GM10248 (cell line): ENCODE results near the gene SETD2.

Experiments
- CTCF ChIA-PET: fragments of 300-600 bp; sonication (Branson Sonifier 250); formaldehyde crosslinking; extraction: SDS; loops from one replicate; lab custom pipeline; 2021; ENCODE audit warnings: antibody characterized with exemption; lab: Yijun Ruan, JAX
- POLR2A ChIA-PET: fragments of 350-650 bp; sonication (Branson Sonifier 250); formaldehyde crosslinking; extraction: SDS; loops from one replicate; lab custom pipeline; 2020; ENCODE audit warnings: antibody characterized with exemption; lab: Yijun Ruan, JAX
- DNase-seq: peaks from one replicate; pipeline ENCODE4 v3.0.0; 2012; ENCODE audit errors: extremely low spot score
- TF ChIP-seq, protein P1 (sequence below): IDR thresholded peaks from 2 replicates; pipeline ENCODE4 v1.5.1; 2012; ENCODE audit warnings: mild to moderate bottlenecking, low read depth; ENCODE audit errors: extremely low read depth, missing control alignments, control extremely low read depth

SETD2 gene

DNA sequence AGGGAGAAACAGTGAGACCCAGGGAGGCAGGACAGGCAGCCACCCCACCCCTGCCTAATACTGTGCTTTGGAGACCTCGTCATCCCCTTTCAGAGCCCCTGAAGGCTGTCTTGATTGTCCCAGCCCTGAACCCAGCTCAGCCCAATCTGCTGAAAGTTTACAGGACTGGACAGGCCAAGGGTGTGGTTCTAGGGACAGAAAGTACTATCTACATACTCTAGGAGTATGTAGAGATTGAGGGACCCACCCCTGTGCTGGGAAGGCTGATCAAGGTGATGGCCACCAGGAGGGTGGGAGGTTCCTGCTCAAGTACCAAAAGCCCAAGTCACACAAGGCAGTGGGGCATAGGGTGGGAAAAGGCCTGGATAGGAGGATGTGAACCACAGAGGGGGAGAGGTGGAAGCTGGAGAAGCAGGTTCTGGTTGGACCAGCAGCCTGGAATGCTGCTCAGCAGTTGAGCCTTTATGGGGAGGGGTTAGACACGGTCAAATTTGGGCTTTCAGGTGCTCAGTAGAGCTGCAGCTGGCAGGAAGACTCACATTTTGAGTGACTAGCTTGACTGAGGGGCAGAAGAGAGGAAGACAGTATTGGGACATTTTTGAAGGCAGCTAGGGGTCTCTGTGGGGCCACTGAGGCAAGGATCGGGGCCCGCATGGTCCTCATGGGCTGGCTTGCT lies 177.7 kb downstream of the SETD2 start:
- ChIA-PET POLR2A (no interaction called here), CTCF (interaction anchor here (1.8 to 2.0 kb wide), 2 partner anchors 12 to 126 kb away, joined by 4 to 6 read pairs; no protein-coding TSS in a partner anchor)
- TF ChIP-seq, protein P1, sequence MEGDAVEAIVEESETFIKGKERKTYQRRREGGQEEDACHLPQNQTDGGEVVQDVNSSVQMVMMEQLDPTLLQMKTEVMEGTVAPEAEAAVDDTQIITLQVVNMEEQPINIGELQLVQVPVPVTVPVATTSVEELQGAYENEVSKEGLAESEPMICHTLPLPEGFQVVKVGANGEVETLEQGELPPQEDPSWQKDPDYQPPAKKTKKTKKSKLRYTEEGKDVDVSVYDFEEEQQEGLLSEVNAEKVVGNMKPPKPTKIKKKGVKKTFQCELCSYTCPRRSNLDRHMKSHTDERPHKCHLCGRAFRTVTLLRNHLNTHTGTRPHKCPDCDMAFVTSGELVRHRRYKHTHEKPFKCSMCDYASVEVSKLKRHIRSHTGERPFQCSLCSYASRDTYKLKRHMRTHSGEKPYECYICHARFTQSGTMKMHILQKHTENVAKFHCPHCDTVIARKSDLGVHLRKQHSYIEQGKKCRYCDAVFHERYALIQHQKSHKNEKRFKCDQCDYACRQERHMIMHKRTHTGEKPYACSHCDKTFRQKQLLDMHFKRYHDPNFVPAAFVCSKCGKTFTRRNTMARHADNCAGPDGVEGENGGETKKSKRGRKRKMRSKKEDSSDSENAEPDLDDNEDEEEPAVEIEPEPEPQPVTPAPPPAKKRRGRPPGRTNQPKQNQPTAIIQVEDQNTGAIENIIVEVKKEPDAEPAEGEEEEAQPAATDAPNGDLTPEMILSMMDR, result no peak
- DNase-seq, result no peak

DNA sequence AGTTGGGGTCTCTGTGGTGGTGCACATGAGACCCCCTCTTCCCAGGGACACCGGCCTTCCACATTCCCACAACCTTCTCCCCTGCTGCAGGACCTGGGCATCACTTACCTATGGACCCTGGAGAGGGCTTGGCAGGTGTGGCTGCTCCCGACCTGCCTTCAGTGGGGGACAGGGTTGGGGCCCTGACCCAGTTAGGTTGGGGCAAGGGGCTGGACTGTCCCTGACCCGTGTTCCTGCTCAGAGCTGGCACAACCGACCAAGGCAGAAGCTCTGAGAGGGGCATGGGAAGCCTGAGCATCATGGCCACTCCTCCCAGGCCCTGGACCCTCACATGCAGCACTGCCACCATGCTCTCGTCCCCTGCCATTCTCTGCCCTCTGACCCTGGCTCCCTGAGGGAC lies 178.3 kb downstream of the SETD2 start:
- CTCF ChIA-PET, result interaction anchor here (2.0 kb wide), 1 partner anchor 13 kb away, joined by 6 read pairs; no protein-coding TSS in a partner anchor
- POLR2A ChIA-PET, result no interaction called here
- TF ChIP-seq, protein P1, result no peak
- no peak for DNase-seq

DNA sequence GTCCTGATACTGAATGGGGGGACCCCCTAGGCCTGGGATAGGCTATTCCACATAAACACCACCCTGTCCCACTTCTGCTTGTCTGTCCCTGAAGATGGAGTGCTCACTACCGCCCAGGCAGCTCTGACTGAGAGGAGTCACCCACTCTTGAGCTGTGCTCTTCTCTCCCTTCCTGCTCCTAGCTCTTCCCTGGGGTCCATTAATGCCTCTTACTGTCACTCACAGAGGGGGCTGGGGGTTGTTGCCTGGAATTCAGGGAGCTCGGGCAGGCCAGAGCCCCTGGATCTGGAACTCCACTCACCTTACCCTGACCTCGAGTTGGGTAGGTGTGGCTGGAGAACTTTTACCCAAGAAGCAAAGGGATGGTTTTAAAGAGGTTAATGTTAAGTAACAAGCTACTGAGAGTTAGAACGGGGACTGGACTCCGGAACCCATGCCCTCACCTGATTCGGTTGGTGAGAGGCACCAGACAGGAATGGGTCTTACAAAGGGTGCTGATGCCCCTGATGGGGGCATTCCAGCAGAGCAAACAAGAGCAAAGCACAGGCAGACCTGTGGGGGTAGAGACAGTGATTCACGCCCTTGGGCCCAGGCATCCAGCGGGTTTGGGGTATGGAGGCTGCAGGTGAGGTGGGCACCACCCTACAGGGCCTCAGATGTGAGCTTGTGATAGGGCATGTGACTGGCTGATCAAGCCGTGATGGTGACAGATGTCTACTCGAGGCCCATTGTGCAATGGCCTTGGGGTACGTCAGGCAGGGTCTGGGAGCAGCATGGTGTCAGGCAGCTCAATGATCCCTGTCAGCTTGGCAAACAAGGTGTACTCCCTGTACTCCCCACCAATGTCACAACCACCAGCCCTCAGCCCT lies 179.1 kb downstream of the SETD2 start:
- POLR2A ChIA-PET, result no interaction called here
- CTCF ChIA-PET, result interaction anchor here (2.0 kb wide), 1 partner anchor 14 kb away, joined by 6 read pairs; no protein-coding TSS in a partner anchor
- TF ChIP-seq, protein P1, result no peak

DNA sequence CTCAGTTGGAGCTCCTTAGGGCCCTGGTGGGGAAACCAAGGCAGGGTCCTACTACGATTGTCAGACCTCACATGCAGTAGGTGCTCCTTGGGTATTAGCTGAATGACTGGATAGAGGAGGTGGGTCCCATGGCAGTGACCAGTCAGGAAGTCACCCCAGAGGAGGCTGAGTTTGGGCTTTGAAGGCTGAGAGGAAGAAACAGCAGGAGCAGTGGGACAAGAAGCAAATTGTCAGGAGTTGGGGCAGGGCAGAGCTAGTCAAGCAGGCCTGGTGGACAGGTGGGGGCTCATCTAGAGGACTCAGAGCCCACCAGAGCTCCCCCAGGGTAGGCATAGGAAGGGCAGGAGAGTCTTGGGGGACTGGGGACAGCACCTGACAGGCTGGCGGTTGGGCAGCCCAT lies 181.4 kb downstream of the SETD2 start:
- POLR2A ChIA-PET, result no interaction called here
- DNase-seq, result no peak
- TF ChIP-seq, protein P1, result no peak
- CTCF ChIA-PET, result interaction anchor here (0.7 to 1.4 kb wide), 2 partner anchors 11 to 15 kb away, joined by 3 to 5 read pairs; no protein-coding TSS in a partner anchor

More for the DNA sequence above, 179.1 kb downstream of the SETD2 start:
- DNase-seq, result no peak

DNA sequence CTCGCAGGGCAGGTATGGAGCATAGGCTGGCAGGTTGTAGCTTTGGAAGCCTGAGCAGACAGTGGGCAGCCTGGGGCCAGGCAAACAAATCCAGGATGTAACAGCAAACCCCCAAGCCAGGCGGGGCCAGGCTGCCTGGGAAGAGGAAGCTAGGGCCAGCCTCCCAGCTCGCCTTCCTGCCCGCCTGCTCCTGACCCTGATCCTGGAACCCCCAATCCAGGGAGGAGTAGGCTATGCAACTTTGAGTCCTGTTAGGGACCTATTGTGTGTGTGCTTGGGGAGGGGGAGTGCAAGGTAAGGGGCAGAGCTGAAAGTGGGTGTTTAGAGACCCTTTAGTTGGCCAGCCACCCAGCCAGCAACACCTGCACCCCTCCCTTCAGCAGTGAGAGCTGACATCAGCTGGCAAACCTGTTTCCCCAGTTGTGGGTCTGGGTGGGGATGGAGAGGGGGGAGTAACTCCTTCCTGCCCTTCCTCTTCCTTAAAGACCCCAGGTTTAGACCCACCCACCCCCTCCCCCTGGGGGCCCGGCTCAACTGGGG lies 181.9 kb downstream of the SETD2 start:
- POLR2A ChIA-PET, result no interaction called here
- no peak for DNase-seq
- TF ChIP-seq, protein P1, result no peak
- CTCF ChIA-PET, result interaction anchor here (0.9 to 1.4 kb wide), 3 partner anchors 12 to 40 kb away, joined by 3 to 5 read pairs (median 4); no protein-coding TSS in a partner anchor

DNA sequence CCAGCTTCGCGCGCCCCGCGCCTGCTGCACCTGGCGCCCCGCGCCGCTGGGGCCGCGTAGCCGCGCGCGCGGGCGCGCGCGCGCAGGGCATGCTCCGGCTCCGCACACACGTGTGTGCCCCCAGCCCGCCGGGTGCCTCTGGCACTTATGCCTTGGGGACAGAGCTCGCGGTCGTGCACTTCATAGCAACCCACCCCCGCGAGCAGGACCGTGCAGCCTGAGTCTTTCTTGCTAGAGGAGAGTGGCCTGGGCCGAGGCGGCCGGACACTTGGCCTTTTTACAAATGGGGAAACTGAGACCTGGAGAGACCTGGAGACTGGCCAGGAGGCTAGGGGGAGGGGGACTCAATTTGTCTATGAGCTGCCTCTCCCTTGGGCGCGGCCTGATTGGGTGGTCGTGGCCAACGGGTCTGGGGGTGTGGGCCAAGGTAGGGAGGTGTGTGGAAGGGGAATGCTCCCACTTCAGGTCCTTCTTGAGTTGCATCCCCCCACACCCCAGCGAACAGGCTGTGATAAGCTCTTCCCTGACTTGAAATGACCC lies 183.9 kb downstream of the SETD2 start:
- no peak for DNase-seq
- CTCF ChIA-PET, result interaction anchor here (0.9 to 2.4 kb wide), 6 partner anchors 11 to 441 kb away, joined by 3 to 6 read pairs (median 4); no protein-coding TSS in a partner anchor
- POLR2A ChIA-PET, result interaction anchor here (0.6 to 1.0 kb wide), 2 partner anchors 28 to 40 kb away, joined by 3 to 4 read pairs; no protein-coding TSS in a partner anchor
- TF ChIP-seq, protein P1, result no peak
